ENCODE data around the gene ZCWPW1.

Gene ZCWPW1

DNA sequence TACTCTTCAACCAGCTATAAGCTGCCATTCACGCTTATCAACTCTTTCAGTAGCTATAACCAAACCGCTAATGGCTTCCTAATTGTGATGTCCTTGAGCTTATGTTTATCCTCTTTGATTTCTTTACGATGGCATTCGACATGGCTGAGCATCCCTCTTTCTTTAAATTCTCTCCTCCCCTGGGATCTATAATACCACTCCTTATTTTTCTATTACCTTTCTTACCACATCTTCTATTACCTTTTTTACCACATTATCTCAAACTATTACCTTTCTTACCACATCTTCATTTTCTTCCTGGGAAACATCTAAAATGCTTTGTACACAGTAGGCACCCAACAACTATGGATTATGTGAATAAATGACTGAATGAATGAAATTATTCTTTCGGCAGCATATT lies 13.1 kb downstream of the ZCWPW1 start:
- no peak for DNase-seq (ENCODE audit: low read depth, low spot score)
- H3K4me3 ChIP-seq (ENCODE audit: low read length) = no peak overlapping the region

DNA sequence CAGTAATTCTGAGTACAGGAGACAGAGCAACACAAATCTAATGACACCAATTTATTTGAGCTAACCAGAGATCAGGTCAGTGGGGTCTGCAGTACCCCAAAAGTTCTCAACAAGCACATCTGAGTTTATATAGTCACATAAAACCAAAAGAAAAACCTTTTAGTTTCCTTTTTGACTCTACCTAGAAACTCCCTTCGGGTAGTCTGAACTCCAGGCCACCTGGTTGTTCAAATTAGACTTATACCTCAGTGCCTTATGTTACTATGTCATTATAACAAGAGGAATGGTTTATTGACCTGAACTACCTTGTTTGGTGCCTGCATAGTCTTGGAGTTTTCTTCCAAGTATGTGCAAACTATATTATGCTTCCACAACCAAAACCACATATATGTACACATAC lies 14.6 kb downstream of the ZCWPW1 start:
- DNase-seq (ENCODE audit: low read depth, low spot score) = no peak
- no peak overlapping the region for H3K4me3 ChIP-seq (ENCODE audit: low read length)

- no peak overlapping the region for H3K4me3 ChIP-seq (ENCODE audit: low read length)
- DNase-seq (ENCODE audit: low read depth, low spot score) = no peak
These were observed 15.2 kb downstream of the ZCWPW1 start for GRCh38 chr7:100413346-100413745.

GRCh38 chr7:100411101-100411500 lies 17.4 kb downstream of the ZCWPW1 start:
- H3K4me3 ChIP-seq (ENCODE audit: low read length) = no peak overlapping the region
- no peak for DNase-seq (ENCODE audit: low read depth, low spot score)

GRCh38 chr7:100407285-100408180 lies 21.0 kb downstream of the ZCWPW1 start:
- DNase-seq (ENCODE audit: low read depth, low spot score) = peak; percentile 59
- no peak overlapping the region for H3K4me3 ChIP-seq (ENCODE audit: low read length)

GRCh38 chr7:100406767-100407166 lies 21.7 kb downstream of the ZCWPW1 start:
- no peak overlapping the region for H3K4me3 ChIP-seq (ENCODE audit: low read length)
- no peak for DNase-seq (ENCODE audit: low read depth, low spot score)

GRCh38 chr7:100402241-100402640 lies 26.3 kb downstream of the ZCWPW1 start:
- no peak overlapping the region for H3K4me3 ChIP-seq (ENCODE audit: low read length)
- DNase-seq (ENCODE audit: low read depth, low spot score) = no peak

DNA sequence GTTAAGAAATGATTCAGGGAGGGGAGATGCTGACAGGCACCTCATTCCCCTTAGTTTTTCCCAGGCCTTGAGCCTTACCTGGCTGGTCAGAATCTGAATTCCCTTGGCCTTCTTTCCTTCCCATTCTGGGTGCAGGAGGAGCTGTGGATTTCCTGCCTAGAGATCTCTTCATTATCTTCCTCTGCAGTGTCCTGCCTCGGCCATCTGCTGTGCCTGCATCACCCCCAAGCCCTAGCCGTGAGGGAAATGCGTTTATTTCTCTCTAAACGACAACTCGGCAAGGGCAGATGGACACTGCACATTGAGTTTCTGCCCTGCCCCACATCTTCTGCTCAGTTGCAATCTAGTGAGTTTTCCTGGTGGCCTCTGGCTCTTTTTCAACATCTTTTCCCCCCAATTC lies 26.7 kb downstream of the ZCWPW1 start:
- no peak for DNase-seq (ENCODE audit: low read depth, low spot score)

DNA sequence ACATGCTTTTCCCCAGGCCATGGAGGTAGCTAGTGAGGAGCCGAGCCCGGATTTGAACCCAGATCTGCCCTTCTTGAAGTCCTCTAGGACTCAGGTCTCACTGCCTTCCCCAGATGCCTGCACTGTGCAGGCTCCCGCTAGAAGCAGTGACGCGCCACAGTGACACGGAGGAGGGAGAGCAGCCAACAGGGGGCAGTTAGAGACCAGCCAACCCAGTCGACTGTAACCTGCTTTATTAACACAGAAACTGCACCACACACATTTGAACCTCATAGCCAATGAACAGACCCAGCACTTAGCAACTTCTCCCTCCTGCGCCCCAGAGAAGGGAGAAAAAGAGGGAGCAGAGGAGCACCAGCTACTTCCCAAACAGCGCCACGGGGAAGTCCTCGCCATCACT lies 27.8 kb downstream of the ZCWPW1 start:
- no peak overlapping the region for H3K4me3 ChIP-seq (ENCODE audit: low read length)
- peak; percentile 36 for DNase-seq (ENCODE audit: low read depth, low spot score)

More for the DNA sequence above, 26.7 kb downstream of the ZCWPW1 start:
- no peak overlapping the region for H3K4me3 ChIP-seq (ENCODE audit: low read length)

GRCh38 chr7:100400041-100400440 lies 28.5 kb downstream of the ZCWPW1 start:
- no peak for DNase-seq (ENCODE audit: low read depth, low spot score)
- no peak overlapping the region for H3K4me3 ChIP-seq (ENCODE audit: low read length)

GRCh38 chr7:100398239-100398638 lies 30.3 kb downstream of the ZCWPW1 start:
- DNase-seq (ENCODE audit: low read depth, low spot score) = no peak
- no peak overlapping the region for H3K4me3 ChIP-seq (ENCODE audit: low read length)

DNA sequence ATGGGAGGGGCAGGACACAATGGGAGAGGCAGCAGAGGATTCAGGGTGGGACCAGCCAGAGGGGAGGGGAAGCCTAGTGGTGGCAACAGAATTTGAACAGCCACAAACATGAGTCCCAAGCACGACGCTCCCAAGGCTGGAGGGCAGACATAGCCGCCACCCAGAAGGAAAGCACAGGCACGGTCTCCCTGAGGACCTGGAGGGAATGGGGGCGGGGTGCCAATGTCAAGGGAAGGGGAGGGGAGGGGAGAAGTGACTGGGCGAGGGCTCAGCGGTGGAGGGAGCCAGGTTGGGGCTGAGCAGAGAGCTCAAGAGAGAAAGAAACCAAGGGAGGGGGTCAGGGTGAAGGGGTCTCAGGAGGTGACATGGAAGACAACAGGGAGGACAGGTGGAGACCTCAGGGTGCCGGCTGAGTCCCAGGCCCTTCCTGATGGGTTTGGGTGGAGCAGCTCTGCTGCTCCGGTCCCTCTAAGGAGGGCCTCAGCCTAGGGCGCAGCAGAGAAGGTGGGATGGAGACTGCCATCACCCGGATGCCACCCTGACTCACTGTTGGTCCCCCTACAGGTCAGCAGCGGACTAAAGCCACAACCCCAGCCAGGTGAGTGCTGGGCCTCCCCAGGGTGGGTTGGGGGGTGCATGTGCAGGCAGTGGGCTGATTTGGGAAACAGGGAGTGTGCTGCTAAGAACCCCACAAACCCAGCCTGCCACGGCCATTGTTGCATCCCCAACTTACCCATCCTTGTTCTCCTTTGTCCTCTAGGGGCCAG lies 31.0 kb downstream of the ZCWPW1 start:
- H3K4me3 ChIP-seq (ENCODE audit: low read length) = no peak overlapping the region
- DNase-seq (ENCODE audit: low read depth, low spot score) = no peak

DNA sequence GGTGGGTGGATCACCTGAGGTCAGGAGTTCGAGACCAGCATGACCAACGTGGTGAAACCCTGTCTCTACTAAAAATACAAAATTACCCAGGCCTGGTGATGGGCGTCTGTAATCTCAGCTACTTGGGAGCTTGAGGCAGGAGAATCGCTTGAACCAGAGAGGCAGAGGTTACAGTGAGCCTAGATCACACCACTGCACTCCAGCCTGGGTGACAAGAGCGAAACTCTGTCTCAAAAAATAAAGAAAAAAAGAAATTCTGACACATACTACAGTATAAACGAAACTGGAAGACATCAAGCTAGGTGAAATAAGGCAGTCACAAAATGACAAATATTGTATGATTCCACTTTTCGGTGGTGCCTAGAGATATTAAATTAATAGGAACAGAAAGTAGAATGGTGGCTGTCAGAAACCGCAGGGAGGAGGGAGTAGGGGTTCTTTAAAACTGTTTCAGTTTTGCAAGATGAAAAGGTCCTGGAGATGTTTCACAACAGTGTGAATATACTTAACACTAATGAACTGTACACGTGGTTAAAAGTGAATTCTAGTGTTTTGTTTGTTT lies 32.0 kb downstream of the ZCWPW1 start:
- H3K4me3 ChIP-seq (ENCODE audit: low read length) = no peak overlapping the region
- peak; percentile 51 for DNase-seq (ENCODE audit: low read depth, low spot score)

DNA sequence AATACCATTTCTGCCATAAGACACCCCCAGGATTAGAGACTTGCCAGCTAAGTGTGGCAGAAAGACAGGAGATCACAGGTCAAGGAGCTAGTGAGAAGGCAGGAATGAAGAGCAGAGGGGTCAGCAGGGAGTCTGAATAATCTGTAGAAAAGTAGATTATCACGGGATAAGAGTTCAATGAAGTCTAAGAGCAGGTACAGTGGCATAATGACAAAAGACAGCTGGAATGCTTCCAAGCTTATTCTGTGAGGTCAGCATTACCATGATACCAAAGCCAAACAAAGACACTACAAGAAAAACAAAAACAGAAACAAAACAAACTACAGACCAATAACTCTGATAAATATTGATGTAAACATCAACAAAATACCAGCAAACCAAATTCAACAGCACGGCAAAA lies 34.4 kb downstream of the ZCWPW1 start:
- no peak for DNase-seq (ENCODE audit: low read depth, low spot score)
- no peak overlapping the region for H3K4me3 ChIP-seq (ENCODE audit: low read length)

DNA sequence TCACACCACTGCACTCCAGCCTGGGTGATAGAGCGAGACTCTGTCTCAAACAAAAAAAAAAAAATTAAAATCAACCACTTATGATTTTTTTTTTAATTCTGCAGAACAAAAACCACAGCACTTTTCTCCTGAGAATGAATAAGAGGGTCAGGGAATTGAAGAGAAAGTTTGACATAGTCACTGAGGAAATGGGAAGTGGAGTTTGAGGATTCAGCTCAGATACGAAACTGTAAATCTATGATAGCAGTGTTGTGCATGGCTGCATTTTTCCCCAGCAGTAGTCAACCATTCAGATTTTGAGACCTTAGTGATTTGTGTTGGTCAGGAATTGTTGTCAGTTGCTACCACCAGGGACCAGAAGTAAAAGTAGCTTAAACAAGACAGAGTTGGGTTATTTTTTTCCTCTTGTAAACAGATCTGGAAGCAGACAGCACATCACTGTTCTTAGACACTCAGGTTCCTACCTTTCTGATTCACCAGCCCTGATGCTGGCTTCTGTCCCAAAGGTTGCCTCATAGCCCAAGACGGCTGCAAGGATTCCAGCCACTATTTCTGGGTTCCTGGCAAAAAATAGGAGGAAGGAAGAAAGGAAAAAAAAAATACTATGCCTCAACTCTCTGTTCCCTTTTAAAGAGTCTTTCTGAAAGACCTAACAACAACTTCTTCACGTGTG lies 35.1 kb downstream of the ZCWPW1 start:
- no peak for DNase-seq (ENCODE audit: low read depth, low spot score)
- H3K4me3 ChIP-seq (ENCODE audit: low read length) = no peak overlapping the region

- no peak overlapping the region for H3K4me3 ChIP-seq (ENCODE audit: low read length)
- no peak for DNase-seq (ENCODE audit: low read depth, low spot score)
These were observed 38.1 kb downstream of the ZCWPW1 start for GRCh38 chr7:100390286-100391009.

GRCh38 chr7:100389437-100390088 lies 38.9 kb downstream of the ZCWPW1 start:
- no peak overlapping the region for H3K4me3 ChIP-seq (ENCODE audit: low read length)
- DNase-seq (ENCODE audit: low read depth, low spot score) = no peak

- no peak overlapping the region for H3K4me3 ChIP-seq (ENCODE audit: low read length)
- DNase-seq (ENCODE audit: low read depth, low spot score) = no peak
These were observed 40.8 kb downstream of the ZCWPW1 start for GRCh38 chr7:100387695-100388094.
